IPS DF 4.7 (cell line): ENCODE results near the gene EPHA7.

Experiments used
- DNase-seq: peaks from one replicate; pipeline ENCODE4 v3.0.0-alpha.2; 2013; ENCODE audit warnings: low spot score; ENCODE audit errors: extremely low read depth

EPHA7 gene

GRCh38 chr6:93325761-93326160, 93.6 kb downstream of the EPHA7 start:
- no peak for DNase-seq

DNA sequence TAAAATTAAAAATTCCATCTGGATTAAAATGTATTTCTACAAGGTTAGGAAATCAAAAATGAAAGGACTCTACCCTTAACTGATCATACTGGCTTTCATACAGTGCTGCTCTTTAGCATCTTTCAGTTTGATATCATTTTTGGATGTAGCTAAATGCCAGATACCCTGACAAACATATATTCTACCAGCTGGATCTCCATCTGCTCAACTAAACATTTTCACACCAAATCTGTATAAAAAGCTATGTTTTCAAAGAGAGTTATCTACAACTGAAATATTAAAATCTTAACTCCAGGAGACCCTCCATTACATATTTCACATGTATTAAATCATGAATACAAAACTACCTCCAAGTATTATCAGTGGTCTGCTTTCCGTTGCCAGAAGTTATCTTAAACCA, 95.7 kb downstream of the EPHA7 start:
- no peak for DNase-seq

- DNase-seq = no peak
Observed at GRCh38 chr6:93322651-93323050, 96.7 kb downstream of the EPHA7 start.

DNA sequence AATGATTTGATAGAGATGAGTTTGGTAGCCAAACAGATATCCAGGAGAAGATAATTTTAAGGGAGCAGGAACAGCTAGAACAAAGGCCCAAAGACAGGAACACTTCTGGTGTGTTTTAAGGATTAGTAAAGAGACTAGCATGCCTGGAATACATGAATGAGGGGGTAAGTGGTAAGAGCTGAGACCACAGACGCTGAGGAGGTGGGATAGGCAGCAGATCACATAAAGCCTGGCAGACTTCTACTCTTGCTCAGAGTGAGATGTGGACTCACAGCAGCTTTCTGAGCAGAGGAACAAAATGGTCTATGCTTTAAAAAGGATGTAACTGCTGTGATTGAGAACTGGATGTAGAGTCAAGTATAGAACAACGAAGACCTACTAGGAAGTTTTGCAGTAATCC, 100.1 kb downstream of the EPHA7 start:
- no peak for DNase-seq

DNA sequence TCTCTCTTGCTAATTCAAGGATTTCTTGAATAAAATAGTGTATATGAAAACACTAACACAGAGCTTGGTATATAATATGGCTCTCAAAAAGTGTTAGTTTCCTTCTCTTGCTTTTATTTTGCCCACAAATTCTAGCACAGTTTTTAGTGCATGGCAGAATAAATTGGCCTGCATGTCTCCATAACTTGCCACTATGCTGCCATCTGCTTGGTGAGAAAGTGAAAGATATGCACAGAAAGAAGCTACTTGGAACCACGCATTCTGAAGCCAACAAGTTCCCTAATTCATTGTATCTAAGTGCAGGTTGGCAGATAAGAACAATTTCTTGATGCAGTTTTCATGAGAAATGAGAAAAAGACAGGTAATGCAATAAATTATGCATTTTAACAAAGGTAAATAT, 101.2 kb downstream of the EPHA7 start:
- no peak for DNase-seq

DNA sequence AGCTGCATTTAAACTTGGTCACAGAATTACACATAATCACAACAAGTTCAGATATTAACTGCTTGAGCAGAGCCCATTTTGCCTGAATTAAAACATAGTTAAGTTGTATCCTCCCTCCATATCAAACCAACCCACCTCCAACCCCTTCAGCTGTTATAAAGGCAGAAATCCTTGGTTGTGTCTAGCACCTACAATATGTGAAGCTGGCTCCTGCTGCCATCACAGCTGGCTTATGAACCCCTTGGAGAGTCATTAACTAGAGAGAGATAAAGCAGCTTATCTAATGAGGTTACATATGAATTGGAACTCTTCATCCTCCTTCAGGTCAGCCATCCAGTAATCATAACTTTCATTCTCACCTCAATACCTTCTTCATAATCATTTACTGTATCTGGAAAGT, 101.8 kb downstream of the EPHA7 start:
- DNase-seq = no peak

DNA sequence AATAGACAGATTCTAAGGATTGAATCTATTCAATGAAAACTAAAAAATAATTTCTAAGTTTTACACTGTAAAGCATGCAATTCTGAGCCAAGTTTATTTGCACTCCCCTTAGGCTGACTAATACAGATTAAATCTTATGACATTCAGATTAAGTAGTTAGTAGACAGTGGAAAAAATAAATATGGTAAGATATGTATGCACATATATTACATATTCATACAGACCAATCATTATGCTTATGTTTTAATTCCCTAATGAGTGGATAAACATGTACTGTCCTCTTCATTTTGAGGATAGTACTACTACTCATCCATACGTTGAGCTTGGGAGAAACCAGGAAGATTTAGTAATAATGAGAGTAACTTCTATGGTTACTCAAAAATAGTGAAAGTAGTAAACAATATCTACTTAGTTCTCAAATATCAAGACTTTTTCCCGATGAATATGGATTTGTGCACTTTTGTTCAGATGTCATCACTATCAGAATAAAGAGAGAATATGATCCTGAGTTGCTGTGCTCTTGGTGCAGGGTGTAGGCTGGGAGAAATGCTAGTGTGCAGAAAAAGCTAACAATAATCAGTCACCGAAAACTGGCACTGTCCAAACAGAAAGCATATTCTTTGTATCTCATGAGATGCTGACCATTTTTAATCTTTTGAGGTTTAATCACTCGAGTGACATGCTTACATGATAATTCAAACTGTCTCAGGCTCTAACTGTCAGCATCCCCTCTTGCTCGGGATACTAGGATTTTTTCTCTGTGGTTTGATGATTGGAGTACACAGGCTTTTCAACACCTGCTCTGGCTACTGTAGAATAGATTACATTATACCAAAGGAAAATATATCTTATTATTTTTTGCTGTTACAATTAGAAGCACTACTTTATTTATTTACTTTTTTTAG, 111.6 kb downstream of the EPHA7 start:
- DNase-seq = no peak

DNA sequence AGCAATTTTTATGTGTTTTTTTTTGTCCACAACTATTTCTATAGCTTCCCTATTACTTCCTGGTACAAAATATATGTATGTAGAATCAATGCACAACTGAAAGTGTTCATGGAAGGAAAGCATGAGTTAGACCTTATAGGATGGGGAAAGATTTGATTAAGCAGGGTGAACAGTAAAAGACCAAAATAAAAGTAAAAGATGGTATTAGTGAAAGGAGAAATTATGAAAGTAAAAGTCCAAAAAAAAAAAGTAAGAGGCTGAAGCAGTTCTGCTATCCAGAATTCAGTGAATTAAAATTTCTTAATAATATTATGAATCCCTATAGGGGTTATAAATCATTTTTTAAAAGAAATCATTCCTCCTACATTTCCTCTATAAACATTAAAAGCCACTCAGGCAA, 114.3 kb downstream of the EPHA7 start:
- DNase-seq = no peak

GRCh38 chr6:93304505-93304904, 114.9 kb downstream of the EPHA7 start:
- DNase-seq = no peak

DNA sequence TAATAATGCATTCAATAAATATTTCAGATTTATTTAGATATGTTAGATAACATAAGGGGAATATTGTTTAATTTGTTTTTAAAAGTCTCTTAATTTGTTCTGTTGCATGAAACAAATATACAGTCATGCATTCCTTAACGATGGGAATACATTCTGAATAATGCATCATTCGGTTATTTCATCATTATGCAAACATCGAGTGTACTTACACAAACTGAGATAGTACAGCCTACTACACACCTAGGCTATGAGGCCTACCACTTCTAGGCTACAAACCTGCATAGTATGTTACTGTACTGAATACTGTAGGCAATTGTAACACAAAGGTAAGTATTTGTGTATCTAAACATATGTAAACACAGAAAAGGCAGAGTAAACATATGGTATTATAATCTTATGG, 118.7 kb downstream of the EPHA7 start:
- DNase-seq = no peak

- no peak for DNase-seq
Observed at GRCh38 chr6:93299622-93300021, 119.7 kb downstream of the EPHA7 start.

- no peak for DNase-seq
Observed at GRCh38 chr6:93295631-93296030, 123.7 kb downstream of the EPHA7 start.

DNA sequence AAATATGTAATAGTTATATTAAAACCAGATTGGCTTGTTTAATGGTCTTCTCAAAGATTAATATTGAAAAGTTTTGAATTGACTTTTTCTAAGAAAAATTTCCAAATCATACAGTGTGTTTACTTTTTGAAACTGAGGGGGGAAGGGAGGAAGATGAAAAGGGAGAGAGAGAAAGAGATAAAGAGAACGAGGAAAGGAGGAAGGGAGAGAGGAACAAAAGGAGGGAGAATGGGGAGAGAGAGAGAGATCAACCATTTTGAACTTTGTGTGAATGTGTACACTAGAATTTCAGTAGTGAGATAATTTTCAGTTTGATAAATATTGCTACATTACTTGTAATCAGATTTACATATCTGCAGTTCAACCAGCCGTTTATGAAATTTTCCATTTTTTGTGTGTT, 124.5 kb downstream of the EPHA7 start:
- DNase-seq = no peak

DNA sequence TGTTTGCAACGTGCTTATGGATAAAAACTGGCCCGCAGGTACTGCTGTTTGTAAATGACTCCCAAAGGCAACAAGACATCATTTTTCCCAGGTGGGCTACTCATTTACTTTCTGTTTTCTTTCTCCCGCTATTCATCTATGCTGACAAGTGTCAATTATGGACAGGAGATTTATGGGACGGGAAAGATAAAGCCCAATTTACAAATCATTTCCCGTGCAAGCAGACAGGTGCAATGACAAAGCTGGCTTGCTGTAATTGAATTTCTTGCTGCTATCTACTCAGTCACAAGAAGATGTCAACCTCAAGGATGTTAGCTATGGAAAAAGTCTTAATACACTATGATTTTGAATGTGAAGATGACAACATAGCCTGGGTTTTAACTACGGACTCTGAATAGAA, 125.5 kb downstream of the EPHA7 start:
- no peak for DNase-seq

DNA sequence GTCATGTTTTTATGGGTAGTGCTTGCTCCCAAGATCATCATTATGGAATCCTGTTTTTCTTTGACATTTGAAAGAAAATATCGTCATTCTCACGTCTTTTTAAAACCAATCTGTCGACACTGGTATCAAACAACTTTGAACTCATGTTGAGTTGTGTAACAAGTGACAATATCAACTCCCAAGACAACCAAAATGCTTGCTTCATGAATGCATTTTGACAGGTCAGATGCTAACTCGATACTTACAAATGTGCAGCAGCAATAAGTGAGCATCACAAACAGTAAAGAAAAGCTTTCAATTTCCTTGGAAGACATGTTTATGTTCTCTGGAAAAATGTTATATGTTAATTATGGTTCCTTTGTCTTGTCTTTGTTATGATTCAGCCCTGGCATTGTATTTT, 125.9 kb downstream of the EPHA7 start:
- no peak for DNase-seq

- DNase-seq = no peak
Observed at GRCh38 chr6:93282521-93283031, 136.8 kb downstream of the EPHA7 start.

GRCh38 chr6:93278241-93278640, 141.1 kb downstream of the EPHA7 start:
- DNase-seq = no peak

DNA sequence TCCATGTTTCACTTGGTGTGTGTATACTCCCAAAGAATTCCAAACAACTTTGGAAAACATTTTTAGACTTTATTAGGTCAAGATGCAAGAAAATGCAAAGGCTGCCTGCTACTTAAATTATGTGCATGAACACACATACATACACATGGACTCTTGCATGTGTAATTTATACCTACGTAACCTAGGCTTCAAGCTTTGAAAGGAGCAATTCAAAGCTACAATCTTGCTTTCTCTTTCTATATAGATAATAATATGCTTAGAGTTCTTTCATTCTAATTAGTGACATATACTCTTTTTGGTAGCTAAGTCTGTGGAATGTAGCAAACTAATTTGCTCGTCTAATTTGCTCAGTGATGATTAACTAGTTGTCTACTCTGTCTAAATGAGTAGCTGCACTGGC, 146.5 kb downstream of the EPHA7 start:
- no peak for DNase-seq

DNA sequence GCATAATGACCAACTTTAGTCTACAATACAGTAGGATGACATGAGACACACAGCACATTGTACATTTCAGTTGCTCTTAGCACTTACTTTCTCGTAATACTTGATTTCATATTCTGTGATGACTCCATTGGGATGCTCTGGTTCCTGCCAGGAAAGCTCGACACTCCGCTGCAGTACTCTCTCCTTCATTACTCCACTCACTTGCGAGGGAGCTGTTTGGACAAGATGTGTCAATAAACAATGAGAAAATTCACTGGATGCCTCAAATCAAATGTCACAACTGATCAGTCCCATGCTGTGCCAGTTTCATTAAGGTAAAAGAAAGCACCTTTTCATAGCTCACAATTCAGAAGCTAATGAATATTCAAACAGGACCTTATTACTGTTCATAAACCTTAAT, 147.1 kb downstream of the EPHA7 start:
- no peak for DNase-seq

DNA sequence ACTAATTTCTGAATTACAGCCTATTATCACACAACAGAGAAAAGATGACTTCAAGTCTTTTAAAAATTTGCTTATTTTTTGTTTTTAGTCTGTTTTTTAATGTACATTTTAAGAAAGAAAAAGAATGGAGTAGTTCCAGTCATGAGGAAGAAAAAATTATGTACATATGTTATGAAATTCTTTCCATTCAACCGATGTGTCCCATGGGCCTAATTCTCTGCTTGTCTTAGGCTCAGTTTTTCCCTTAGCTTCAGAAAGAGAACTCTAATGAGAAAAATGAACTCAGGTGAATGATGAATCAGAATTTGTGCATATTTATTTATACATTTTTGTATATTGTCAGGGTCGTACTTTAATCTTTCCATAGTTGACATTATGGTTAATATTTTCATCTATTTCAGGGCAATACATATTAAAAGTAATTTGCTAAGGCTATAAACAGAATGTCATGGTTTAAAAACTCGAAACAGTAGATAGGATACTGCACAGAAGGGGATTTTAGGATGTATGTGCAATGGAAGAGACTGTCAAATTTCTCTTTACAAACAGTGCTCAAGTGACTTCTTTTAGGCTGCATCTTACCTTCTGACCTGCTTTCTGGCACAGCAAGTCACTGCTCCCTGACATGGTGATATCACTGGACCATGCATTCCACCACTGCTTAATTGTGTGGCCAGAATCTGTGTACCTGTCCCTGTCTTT, 153.1 kb downstream of the EPHA7 start:
- no peak for DNase-seq

GRCh38 chr6:93260881-93261280, 158.5 kb downstream of the EPHA7 start:
- DNase-seq = no peak

DNA sequence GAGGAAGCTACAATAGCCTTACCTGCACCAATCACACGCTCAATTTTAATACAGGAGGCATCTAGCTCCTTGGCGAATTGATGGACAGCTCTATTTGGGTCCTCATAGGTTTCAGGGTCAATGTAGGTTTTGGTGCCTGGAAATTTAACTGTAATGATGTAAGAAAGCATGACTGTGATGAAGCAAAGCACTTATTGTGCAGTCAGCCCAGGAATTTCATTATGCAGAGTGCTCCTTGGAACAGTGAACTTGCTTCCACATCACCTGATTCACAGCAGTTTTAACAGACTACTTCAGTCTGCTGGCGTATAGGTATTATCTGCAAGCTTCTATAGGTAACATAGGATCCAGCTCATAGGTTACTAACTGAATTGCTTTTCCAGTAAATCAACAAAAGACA, 160.0 kb downstream of the EPHA7 start:
- DNase-seq = no peak

- no peak for DNase-seq
Observed at GRCh38 chr6:93252930-93253329, 166.4 kb downstream of the EPHA7 start.
